Neural cell (in vitro differentiated cells): Measurements from ENCODE around the gene MAP2.

ENCODE experiments used
- CTCF ChIP-seq: fragments of 450-650 bp; IDR thresholded peaks from 2 replicates; pipeline ENCODE4 v1.5.1; 2014; ENCODE audit warnings: antibody characterized with exemption, mild to moderate bottlenecking, moderate library complexity; ENCODE audit not compliant: poor library complexity, severe bottlenecking
- EZH2 ChIP-seq: fragments of 200-600, 300-800 bp; shearing (Covaris generic), sonication (generic); IDR thresholded peaks from 2 replicates; pipeline ENCODE4 v1.6.1; 2014; ENCODE audit warnings: antibody characterized with exemption, low read length, borderline replicate concordance, mild to moderate bottlenecking; ENCODE audit not compliant: insufficient read depth, poor library complexity, severe bottlenecking
- POLR2AphosphoS5 ChIP-seq: IDR thresholded peaks from 2 replicates; pipeline ENCODE4 v1.6.1; 2012

- TF ChIP-seq CTCF (no peak), POLR2AphosphoS5 (no peak), EZH2 (no peak)
These were observed 212.2 kb downstream of the MAP2 start for GRCh38 chr2:209636076-209636475.
